Mesenchymal stem cell (in vitro differentiated cells and primary cell): ENCODE results near the gene ARHGEF3.

ENCODE experiments used
- DNase-seq: peaks from one replicate; pipeline ENCODE4 v3.0.0-alpha.2; 2013
- H2AFZ ChIP-seq: one replicate; pipeline ENCODE4 v1.6.1; 2013; ENCODE audit warnings: low read depth, mild to moderate bottlenecking, control low read depth, inconsistent platforms, low read length, moderate library complexity
- H2AK5ac ChIP-seq: 2 replicates; pipeline ENCODE4 v1.6.1; 2013; ENCODE audit warnings: low read length, moderate library complexity, mild to moderate bottlenecking, inconsistent platforms; ENCODE audit not compliant: severe bottlenecking
- H2BK120ac ChIP-seq: one replicate; pipeline ENCODE4 v1.6.1; 2013; ENCODE audit warnings: low read depth, mild to moderate bottlenecking, inconsistent platforms, low read length, moderate library complexity
- H2BK12ac ChIP-seq, 2 experiments: one replicate each; pipeline ENCODE4 v1.6.1; 2013; ENCODE audit warnings: inconsistent platforms in 2 of 2, low read length in 2 of 2, mild to moderate bottlenecking in 2 of 2, moderate library complexity in 2 of 2, control low read depth in 1 of 2
- H2BK15ac ChIP-seq: one replicate; pipeline ENCODE4 v1.6.1; 2013; ENCODE audit warnings: mild to moderate bottlenecking, low read depth, inconsistent platforms; ENCODE audit not compliant: poor library complexity, severe bottlenecking
- H2BK5ac ChIP-seq: 2 replicates; pipeline ENCODE4 v1.6.1; 2013; ENCODE audit warnings: low read depth, mild to moderate bottlenecking, low read length, control low read depth, inconsistent platforms; ENCODE audit not compliant: poor library complexity, severe bottlenecking
- H3K14ac ChIP-seq, 2 experiments: one replicate each; pipeline ENCODE4 v1.6.1; 2013; ENCODE audit warnings: inconsistent platforms in 2 of 2, low read length in 2 of 2, control low read depth in 1 of 2, mild to moderate bottlenecking in 1 of 2, moderate library complexity in 1 of 2
- H3K18ac ChIP-seq, 2 experiments: one replicate each; pipeline ENCODE4 v1.6.1; 2013; ENCODE audit warnings: inconsistent platforms in 2 of 2, low read length in 2 of 2, control low read depth in 1 of 2, low read depth in 1 of 2, mild to moderate bottlenecking in 1 of 2
- H3K23ac ChIP-seq, 2 experiments: one replicate each; pipeline ENCODE4 v1.6.1; 2013; ENCODE audit warnings: inconsistent platforms in 2 of 2, low read length in 2 of 2, mild to moderate bottlenecking in 2 of 2, moderate library complexity in 2 of 2, control low read depth in 1 of 2
- H3K27ac ChIP-seq: 2 replicates; pipeline ENCODE4 v1.5.1; 2013; ENCODE audit warnings: mild to moderate bottlenecking, moderate library complexity, low read length, control low read depth, inconsistent platforms; ENCODE audit not compliant: poor library complexity, severe bottlenecking
- H3K27me3 ChIP-seq, 2 experiments: 2 replicates each; pipeline versions ENCODE4 v1.6.1 to v1.7.0; 2013; ENCODE audit warnings: low read length in 2 of 2, mild to moderate bottlenecking in 2 of 2, moderate library complexity in 2 of 2, control low read depth in 1 of 2, inconsistent platforms in 1 of 2; ENCODE audit not compliant: control insufficient read depth in 1 of 2, insufficient read depth in 1 of 2
- H3K36me3 ChIP-seq, 2 experiments: 2 replicates each; pipeline versions ENCODE4 v1.6.1 to v1.7.0; 2013; ENCODE audit warnings: low read length in 2 of 2, control low read depth in 1 of 2, inconsistent platforms in 1 of 2, low read depth in 1 of 2, mild to moderate bottlenecking in 1 of 2; ENCODE audit not compliant: insufficient read depth in 2 of 2, control insufficient read depth in 1 of 2
- H3K4ac ChIP-seq, 2 experiments: one replicate each; pipeline ENCODE4 v1.6.1; 2013; ENCODE audit warnings: inconsistent platforms in 2 of 2, low read length in 2 of 2, mild to moderate bottlenecking in 2 of 2, moderate library complexity in 2 of 2, control low read depth in 1 of 2, low read depth in 1 of 2
- H3K4me1 ChIP-seq: 2 replicates; pipeline ENCODE4 v1.6.1; 2013; ENCODE audit warnings: low read depth, low read length, control low read depth; ENCODE audit not compliant: control insufficient read depth, insufficient read depth
- H3K4me2 ChIP-seq: 2 replicates; pipeline ENCODE4 v1.6.1; 2013; ENCODE audit warnings: low read length, mild to moderate bottlenecking, inconsistent platforms; ENCODE audit not compliant: poor library complexity, severe bottlenecking
- H3K4me3 ChIP-seq, 2 experiments: 2 replicates each; pipeline versions ENCODE4 v1.5.1 to v1.7.0; 2013; ENCODE audit warnings: low read length in 2 of 2, mild to moderate bottlenecking in 2 of 2, control low read depth in 1 of 2, low read depth in 1 of 2; ENCODE audit not compliant: insufficient read depth in 1 of 2
- H3K79me1 ChIP-seq: replicated peaks from 2 replicates; pipeline ENCODE4 v1.6.1; 2013; ENCODE audit warnings: mild to moderate bottlenecking, control low read depth, low read length, inconsistent platforms; ENCODE audit not compliant: poor library complexity, severe bottlenecking
- H3K9ac ChIP-seq: 2 replicates; pipeline ENCODE4 v1.7.0; 2013; ENCODE audit warnings: mild to moderate bottlenecking, low read length, moderate library complexity
- H3K9me3 ChIP-seq: 2 replicates; pipeline ENCODE4 v1.7.0; 2013; ENCODE audit warnings: mild to moderate bottlenecking, low read length; ENCODE audit not compliant: control insufficient read depth
- H4K8ac ChIP-seq: one replicate; pipeline ENCODE4 v1.6.1; 2013; ENCODE audit warnings: inconsistent platforms, mild to moderate bottlenecking, low read length, moderate library complexity
- H4K91ac ChIP-seq: one replicate; pipeline ENCODE4 v1.6.1; 2013; ENCODE audit warnings: mild to moderate bottlenecking, low read length, inconsistent platforms
- WGBS: methylation state at CpG from one replicate; pipeline ENCODE4 v1.1.7; 2013; ENCODE audit warnings: mixed read lengths; 5-methylcytosine and 5-hydroxymethylcytosine counted together

The ARHGEF3 gene

GRCh38 chr3:56783644-56784447 is 17.9 kb downstream of the ARHGEF3 start:
- H2BK15ac ChIP-seq, result no peak overlapping the region
- H3K4me1 ChIP-seq, result peaks cover 4% of the 10 kb centered on the region
- DNase-seq, result peak; percentile 41
- H3K4ac ChIP-seq, result peak overlapping the region; percentile 42 to 96
- no peak overlapping the region for H2AFZ ChIP-seq
- H3K79me1 ChIP-seq, result no peaks in the 10 kb centered on the region
- peak overlapping the region; percentile 48 to 95 for H3K18ac ChIP-seq
- no peaks in the 10 kb centered on the region for H3K36me3 ChIP-seq
- H3K9me3 ChIP-seq, result no peaks in the 10 kb centered on the region
- H3K4me2 ChIP-seq, result no peak overlapping the region
- H2BK5ac ChIP-seq, result peak overlapping the region; percentile 59
- H3K4me3 ChIP-seq, result no peak overlapping the region
- peak overlapping the region; percentile 81 for H4K91ac ChIP-seq
- H4K8ac ChIP-seq, result no peak overlapping the region
- H3K14ac ChIP-seq, result peak overlapping the region in 1 of 2 experiments; percentile 77
- 84% methylated on average over 8 of the region's 8 CpGs for WGBS
- H3K27me3 ChIP-seq, result no peaks in the 10 kb centered on the region
- no peak overlapping the region for H2AK5ac ChIP-seq
- H3K27ac ChIP-seq, result peak overlapping the region; percentile 44
- no peak overlapping the region for H3K23ac ChIP-seq
- H2BK120ac ChIP-seq, result peak overlapping the region; percentile 66
- peak overlapping the region; percentile 15 to 96 for H2BK12ac ChIP-seq
- peak overlapping the region; percentile 76 for H3K9ac ChIP-seq

- Histone ChIP-seq H3K4me1 (peaks cover 3% of the 10 kb centered on the region), H2AFZ (no peak overlapping the region), H2BK12ac (peak overlapping the region in 1 of 2 experiments; percentile 19), H3K27ac (peak overlapping the region; percentile 10), H3K4me3 (no peak overlapping the region), H3K9me3 (no peaks in the 10 kb centered on the region), H3K9ac (peak overlapping the region; percentile 76), H3K27me3 (no peaks in the 10 kb centered on the region), H3K79me1 (no peaks in the 10 kb centered on the region), H3K4ac (peak overlapping the region in 1 of 2 experiments; percentile 72), H2BK120ac (peak overlapping the region; percentile 66), H3K14ac (no peak overlapping the region), H2AK5ac (no peak overlapping the region), H4K8ac (no peak overlapping the region), H3K36me3 (no peaks in the 10 kb centered on the region), H2BK15ac (no peak overlapping the region), H3K18ac (peak overlapping the region in 1 of 2 experiments; percentile 54), H3K23ac (no peak overlapping the region), H2BK5ac (no peak overlapping the region), H4K91ac (no peak overlapping the region), H3K4me2 (no peak overlapping the region)
- no CpG with 5 or more reads among the region's 2 CpGs for WGBS
- no peak for DNase-seq
These were observed 18.8 kb downstream of the ARHGEF3 start for GRCh38 chr3:56782906-56783305.

DNA sequence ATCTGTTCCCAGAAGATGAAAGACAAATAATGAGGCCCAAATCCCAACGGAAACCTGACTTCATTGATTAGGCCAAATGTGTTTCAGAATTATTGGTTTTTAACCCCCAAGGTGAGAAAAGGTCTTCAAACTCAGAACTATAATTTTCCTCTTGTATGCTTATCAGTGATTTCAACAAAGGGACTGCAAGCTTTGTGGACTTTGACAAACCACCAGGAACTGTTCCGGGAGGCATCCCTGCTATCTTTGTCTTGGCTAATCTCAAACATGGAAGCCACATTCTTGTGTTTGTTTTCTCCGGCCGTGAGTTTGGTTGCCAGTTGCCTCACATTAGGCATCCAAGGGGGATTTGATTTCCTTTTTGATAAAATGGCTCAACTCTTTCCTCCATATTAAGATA is 19.5 kb downstream of the ARHGEF3 start:
- Histone ChIP-seq H3K18ac (no peak overlapping the region), H4K91ac (no peak overlapping the region), H3K9ac (no peak overlapping the region), H2BK5ac (no peak overlapping the region), H2BK120ac (no peak overlapping the region), H3K14ac (no peak overlapping the region), H3K27me3 (no peaks in the 10 kb centered on the region), H4K8ac (no peak overlapping the region), H3K27ac (no peak overlapping the region), H3K36me3 (no peaks in the 10 kb centered on the region), H2AK5ac (no peak overlapping the region), H2AFZ (no peak overlapping the region), H2BK15ac (no peak overlapping the region), H3K4me3 (no peak overlapping the region), H2BK12ac (no peak overlapping the region), H3K4me1 (peaks cover 3% of the 10 kb centered on the region), H3K79me1 (no peaks in the 10 kb centered on the region), H3K4me2 (no peak overlapping the region), H3K4ac (peak overlapping the region in 1 of 2 experiments; percentile 66), H3K23ac (no peak overlapping the region), H3K9me3 (no peaks in the 10 kb centered on the region)
- WGBS, result 70% methylated on average over 4 of the region's 4 CpGs
- DNase-seq, result no peak

GRCh38 chr3:56781762-56782161 is 20.0 kb downstream of the ARHGEF3 start:
- Histone ChIP-seq H3K27me3 (no peaks in the 10 kb centered on the region), H3K9ac (no peak overlapping the region), H3K79me1 (no peaks in the 10 kb centered on the region), H4K91ac (peak overlapping the region; percentile 79), H2AK5ac (no peak overlapping the region), H3K9me3 (no peaks in the 10 kb centered on the region), H3K36me3 (no peaks in the 10 kb centered on the region), H3K4ac (no peak overlapping the region), H2BK120ac (no peak overlapping the region), H3K4me3 (no peak overlapping the region), H3K27ac (no peak overlapping the region), H3K23ac (no peak overlapping the region), H2BK5ac (no peak overlapping the region), H2AFZ (no peak overlapping the region), H2BK15ac (no peak overlapping the region), H2BK12ac (no peak overlapping the region), H3K14ac (no peak overlapping the region), H4K8ac (no peak overlapping the region), H3K4me2 (no peak overlapping the region), H3K4me1 (peaks cover 3% of the 10 kb centered on the region), H3K18ac (peak overlapping the region in 1 of 2 experiments; percentile 2)
- 100% methylated on average over 2 of the region's 2 CpGs for WGBS
- DNase-seq, result no peak
